ENCODE measurements around the gene PPP1R10.
"Not testable (repeated sequence)": the region's sequence is repeated elsewhere in the genome, so short reads cannot be mapped to it uniquely, and the experiment has no call there.

PPP1R10 gene

DNA sequence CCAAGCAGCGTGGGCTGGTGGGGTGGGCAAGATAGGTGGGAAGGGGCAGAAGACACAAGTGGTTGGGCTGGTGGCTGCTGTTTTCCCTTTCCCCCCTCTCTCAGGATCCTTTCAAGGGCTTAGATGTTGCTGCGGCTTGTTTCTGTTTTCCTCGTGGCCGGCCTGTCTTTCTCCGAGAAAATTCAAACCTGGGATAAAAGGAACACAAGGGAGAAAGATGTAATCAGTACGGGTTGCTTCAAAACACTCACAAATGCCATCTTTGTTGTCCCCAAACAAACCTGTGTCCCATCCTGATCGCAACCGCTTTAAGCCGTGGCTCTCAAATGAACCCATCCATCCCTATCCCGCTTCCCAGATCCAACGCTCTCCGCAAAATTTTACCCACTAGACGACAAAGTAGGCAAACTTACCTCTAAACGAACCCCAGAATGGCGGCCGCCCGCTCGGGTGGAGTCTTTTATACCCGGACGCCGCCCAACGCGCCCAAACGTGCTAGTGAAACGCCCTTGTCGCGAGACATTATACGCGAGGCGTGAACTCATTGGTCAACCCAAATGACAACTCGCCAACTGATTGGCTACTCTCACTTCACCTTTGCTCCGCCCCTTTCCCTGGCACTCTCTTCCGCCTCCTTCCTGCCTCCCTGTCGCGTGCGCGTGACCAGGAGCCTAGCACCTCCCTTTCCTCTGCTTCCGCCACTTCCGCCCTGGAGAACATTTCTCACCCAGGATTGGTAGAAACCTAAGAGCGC, at the start of gene PPP1R10:
Gene PPP1R10 (minus strand): TSS at position 433 of the 754 bp plus-strand sequence. CDS start 7,299 bp downstream, outside the sequence.
- peak; percentile 95 for FAIRE-seq

DNA sequence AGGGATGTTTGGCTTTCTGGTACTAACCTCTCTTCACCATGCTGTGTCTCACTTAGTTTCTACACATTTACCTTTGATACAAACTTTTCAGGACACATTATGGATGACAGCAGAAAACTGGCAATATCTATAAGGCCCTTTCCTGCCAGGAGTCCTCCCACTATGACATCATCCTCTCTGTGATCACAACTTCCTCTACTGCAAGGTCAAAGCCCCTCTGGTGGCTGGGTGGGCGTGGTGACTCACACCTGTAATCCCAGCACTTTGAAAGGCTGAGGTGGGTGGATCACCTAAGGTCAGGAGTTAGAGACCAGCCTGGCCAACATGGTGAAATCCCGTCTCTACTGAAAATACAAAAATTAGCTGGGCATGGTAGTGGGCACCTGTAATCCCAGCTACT, 49.3 kb upstream of the PPP1R10 start:
- FAIRE-seq = not testable (repeated sequence)

DNA sequence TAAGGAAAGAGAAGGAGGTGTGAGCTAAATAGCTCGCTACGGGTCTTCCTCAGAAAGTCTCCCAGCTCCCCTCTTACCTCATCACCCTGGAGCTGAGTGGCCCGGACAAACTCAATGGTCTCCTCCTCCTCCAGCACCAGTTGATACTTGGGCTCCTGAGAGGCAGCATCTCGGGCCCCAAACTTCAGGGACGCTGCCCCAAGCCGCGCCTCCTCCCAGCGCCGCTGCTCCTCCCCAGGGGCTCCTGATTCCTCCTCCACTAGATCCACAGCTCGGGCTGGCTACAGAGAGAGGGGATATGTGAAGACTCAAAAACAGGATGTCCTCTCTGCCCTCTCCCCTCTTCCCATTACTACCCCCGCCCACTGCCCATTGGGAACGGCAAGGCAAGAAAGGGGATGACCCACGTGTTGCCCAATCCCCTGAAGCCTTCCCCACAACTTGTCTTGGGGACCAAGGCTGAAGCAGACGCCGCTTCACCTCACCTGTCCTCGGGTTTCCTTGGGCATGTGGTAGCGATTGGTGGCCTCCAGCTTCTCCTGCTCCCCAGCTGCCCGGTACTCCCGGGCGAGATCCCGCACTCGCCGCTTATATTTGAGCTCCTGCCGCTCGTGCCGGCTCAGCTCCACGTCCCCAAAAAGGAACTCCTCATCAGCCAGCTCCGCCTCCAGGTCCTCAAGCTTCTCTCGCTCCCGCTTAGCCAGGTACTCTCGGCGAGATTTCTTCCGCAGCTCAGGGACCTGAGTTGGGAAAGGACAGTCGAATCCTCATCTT, 48.1 kb upstream of the PPP1R10 start:
- no peak for FAIRE-seq

DNA sequence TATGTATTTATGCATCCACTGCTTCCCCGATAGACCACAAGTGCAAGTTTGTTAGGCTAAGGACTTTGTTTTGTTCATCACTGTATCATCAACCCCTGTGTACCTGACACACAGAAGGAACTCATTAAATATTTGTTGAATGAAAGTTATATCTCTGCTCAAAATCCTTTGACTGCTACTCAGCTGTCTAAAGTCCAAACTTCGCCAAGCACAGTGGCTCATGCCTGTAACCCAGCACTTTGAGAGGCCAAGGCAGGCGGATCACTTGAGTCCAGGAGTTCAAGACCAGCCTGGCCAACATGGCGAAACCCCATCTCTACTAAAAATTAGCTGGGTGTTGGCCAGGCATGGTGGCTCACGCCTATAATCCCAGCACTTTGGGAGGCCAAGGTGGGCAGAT, 40.9 kb upstream of the PPP1R10 start:
- not testable (repeated sequence) for FAIRE-seq

DNA sequence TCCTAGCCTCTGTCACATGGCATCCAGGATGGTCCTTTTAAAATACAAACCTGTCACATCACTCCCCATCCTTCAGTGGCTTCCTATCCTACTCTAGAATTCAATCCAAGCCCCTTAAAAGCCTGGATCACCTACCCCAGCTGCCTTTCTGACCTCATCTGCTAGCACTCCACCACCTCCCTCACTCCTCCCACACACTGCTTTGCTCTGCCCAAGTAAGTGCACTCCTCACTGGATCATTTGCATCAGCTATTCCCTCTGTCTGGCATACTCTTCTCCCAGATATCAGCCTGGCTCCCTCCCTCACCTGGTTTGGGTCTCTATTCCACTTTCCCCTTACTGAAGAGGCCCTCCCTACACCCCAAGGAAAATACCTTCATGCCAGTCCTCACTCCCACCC, 40.4 kb upstream of the PPP1R10 start:
- FAIRE-seq = no peak

DNA sequence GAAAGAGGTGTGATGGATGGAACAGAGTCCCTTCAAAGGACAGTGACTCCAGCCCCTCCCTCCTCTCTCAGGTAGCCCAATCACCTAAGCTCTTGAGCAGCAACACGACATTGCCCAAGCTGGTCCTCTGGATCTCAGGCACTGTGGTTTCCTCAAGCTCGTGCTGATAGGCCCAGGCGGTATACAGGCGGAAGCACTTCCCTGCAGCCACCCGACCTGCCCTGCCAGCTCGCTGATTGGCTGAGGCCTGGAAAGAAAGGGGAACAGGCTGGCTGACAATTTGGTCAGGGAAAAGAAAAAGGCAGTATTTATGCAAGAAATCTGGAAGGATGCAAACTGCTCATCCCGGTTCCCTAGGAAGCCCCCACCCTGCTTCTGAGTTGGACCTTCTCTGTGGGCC, 39.5 kb upstream of the PPP1R10 start:
- no peak for FAIRE-seq

DNA sequence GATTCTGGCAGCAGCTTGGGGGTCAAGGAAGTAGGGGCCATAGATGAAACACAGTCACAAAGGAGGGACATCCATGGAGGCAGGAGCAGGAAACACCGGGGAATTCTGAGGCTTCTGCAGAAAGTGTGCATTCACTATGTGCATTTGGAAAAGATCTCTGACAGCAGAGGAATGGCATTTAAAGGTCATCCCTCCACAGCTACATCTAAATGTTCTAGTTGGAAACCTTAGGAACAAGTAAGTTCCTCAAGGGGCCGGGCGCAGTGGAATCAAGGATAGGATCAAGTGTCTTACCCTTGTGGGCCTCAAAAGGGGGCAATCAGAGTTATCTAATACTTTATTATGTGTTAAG, 38.7 kb upstream of the PPP1R10 start:
- FAIRE-seq = no peak

DNA sequence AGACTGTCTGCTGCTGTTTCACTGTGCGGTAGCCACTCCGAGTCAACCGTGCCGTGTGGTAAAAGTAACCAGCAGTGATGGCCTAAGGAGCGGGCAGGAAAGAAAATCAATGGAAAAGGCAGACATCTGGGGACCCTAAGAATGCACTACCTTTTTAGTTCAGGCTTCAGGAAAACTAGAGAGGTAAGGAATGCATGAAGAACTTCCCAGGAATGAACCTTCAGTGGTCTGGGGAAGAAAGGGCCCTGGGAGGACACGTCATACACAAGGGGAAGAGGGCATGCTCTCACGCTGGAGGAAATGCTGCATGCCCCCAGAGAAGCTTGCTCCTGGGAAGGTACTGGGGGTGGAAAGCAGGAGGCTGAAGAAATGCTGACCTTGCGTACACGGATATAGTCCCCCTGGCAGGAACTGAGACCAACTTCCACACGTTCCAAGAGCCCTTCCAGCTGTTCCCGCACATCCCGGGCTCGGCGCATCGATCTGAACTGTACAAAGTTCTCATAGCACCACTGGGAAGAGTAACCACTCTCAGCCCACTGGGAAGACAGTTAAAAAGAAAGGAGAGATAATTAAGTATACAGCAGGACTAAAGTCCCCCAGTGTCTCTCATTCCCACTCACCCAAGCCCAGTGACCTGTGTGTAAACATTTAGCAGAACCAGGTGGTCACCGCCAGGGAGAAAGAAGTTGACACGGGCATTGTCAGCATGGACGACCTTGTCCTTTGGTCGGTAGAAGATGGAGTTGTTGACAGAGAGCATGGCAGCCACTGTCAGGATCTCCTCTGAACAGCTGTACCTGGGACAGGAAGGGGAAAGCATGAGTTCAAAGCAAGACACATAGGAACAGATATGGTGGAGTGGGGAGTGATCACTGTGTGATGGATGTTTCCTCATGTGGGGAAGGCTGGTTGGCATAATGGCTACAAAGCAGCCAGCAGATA, 38.0 kb upstream of the PPP1R10 start:
- no peak for FAIRE-seq

DNA sequence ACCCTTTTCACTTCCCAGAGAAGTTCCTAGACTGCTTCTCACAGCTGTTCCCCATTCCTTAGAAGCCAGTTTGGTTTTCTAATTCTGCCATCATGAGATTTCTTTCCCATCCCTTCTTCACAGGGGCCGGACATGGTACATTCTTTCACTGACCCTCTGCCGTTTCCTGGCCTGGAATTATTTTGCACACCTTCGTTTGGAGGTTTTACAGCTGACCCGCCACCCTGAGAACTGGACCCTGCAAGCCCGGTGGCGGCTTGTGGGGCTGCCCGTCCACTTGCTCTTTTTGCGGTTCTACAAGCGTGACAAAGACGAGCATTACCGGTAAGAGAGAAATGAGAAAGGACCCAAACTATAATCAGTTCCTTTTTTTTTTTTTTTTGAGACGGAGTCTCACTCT, 34.1 kb upstream of the PPP1R10 start:
- no peak for FAIRE-seq

DNA sequence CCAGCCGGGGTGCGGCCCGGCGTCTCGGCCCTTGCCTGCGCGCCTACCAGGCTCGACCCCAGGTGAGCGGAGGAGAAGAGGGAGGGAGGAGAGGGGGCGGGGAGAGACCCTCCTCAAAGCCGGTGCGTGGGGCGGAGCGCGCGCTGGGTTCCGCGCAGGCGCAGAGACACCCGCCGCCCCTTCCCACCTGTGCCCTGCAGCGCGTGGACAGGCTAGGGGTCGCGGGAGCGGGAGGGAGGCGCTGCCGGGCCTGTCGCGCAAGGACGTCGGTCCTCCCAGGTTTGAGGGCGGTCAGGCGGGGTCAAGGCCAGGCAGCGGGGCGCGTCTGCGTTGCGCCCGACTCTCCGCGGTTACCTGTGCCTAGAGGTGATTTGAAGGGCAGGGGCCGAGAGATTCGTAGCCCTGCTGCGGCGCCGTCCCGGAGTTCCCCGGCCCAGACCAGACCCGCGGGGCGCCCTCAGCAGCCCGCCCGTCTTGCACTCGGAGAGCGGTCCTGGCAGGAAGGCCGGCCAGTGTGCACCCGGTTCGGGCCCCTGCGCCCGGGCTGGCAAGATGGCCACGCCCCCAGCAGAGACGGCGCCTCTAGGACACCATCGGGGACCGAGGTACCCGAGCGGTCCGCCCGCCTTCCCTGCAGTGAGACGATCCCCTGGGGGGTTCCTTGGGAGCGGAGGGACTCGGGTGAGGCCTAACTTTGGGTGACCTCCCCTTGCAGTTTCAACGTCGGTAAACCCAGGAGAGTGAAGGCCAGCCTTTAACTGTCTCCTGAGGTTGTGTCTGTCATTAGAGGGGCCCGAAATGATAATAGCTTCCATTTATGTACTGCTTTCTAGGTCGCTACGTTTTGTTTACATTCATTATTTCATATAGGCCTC, 30.4 kb upstream of the PPP1R10 start:
- no peak for FAIRE-seq

DNA sequence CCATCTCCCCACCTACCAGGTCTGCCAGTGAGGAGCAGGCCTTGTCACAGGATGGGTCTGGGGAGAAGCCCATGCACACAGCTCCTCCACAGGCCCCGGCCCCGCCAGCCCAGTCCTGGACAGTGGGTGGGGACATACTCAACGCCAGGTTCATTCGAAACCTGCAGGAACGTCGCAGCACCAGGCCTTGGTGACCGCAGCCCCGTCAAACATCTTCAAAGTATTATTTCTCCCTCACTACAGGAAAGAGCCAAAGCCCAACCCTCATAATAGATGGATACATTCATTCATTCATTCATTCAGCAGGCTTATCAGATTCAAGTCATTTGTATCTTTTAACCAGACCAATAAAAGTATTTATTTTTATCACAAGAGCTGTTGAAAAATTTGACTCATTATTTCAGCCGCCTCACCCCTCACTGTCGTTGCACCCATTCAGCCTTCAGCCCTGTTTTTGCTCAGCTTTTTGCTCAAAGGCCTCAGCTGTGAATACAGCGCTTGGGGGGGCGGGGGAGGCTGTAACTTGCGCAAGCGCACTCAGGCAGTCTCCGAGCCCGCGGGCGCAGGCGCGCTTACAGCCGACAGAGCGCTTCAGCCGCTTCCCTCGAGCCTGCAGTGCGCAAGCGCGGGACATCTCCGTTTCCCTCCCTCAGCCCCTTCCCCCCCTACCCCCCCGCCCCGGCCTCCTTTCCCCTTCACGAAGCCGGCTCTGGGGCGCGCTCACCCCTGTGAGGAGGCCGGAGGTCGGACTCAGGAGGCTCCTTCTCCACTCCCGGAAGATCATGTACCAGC, 29.6 kb upstream of the PPP1R10 start, which contains the start of gene C6orf136:
Gene C6orf136 (plus strand): TSS at position 684 of the 792 bp plus-strand sequence. CDS start 99 bp downstream, at position 783.
- no peak for FAIRE-seq

DNA sequence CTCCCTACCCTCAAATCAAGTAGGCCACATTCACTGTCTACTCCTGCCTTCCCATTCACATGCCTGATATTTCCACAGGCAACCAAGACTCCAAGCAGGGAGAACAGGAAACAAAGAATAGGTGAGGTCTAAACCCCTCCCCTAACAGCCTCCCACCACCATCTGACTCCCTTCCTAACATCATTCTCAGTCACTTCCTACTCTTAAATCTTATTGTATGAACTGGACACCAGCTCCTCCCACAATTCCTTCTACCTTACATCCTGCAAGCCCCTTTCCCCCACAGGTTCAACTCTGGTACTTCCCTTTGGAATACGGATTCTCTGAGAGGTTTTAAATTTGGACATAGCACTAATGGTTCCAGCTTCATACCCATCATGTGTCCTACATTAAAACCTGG, 28.9 kb upstream of the PPP1R10 start:
- FAIRE-seq = no peak

DNA sequence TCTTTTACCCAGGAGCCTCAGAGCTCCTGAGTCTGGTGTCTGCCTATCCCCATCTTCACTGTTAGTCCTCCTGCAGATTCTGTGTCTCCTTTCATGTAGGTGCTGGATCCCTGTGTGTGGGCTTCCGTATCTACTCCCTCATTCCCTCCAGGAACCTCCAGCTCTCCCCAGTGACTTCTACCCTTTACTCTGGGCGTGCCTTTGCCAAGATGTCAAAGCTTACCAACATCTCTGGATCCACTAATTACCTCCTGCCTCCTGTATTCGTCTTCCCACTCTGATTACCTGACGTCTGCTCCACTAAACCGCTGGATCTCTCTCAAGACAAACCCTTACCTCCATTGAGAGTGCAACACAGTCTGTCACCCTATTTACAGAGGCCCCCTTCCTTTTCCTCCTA, 27.7 kb upstream of the PPP1R10 start:
- FAIRE-seq = no peak

DNA sequence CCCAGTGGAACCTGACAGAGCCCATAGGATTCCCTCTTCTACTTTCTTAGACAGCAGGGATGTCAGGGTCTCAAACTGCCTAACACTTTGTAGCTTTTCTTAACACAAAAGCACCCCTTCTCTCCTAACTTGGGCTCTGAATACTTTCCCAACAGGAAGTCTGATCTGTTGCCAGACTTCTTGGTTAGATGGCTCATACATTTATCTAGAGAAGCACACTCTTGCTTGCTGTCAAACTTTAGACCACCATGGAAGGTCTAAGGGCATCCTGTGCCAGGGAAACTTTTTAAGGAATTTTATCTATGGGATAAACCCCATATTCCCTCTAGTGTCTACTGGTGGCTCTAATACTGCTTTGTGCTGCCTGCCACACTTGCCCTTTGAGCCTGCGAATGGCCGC, 26.6 kb upstream of the PPP1R10 start:
- FAIRE-seq = no peak

DNA sequence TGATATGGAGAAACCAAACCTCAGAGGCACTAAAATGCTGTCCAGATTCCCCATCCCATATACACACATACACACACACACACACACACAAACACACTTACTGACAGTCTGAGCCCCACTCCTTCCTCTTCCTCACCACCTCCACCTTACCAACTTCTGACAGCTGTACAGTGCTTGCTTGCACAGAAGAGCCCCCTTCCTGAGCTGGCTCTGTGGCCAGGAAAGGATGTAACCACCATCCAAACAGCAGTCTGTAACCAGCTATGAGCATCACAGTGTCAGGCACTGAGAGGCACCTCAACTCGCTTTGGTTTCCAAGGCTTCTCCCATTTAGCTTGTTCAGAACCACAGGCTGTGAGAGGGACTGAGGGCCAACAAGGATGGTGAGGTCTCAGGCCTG, 24.0 kb upstream of the PPP1R10 start:
- FAIRE-seq = no peak

DNA sequence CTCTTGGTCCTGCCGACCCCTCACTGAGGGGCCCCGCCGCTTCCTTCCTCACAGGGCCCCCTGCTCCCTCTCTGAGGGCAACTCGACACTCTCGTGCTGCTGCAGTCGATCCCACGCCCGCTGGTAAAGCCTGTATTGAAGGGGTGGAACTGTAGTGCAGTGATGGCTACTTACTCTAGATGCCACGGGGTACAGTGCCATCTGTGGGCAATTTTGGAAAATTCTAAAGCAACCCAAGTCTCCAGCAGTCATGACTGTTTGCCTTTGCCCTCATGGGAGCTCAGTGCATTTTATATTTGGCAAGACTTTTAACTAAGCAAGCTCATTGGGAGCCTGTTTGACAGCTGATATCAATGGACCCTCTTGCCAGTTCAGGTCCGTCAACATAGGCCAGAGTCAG, 23.4 kb upstream of the PPP1R10 start:
- FAIRE-seq = no peak

DNA sequence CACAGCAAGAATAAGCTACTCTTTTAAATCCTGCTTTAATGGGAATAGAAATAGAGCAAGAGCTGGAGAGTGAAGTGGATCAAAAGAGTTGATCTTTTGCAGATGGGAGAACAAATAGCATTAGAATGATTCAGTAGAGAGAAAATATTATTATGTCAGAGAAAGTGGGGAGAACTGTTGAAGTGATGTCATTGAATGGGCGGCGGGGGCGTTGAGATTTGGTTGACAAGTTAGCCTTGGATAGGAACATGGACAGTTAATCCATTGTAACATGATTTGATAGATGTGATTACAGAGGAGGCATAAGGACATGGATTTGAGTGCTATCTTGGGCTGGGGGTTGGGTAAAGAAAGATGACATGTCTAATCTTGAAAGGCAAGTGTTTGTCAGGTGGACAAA, 18.8 kb upstream of the PPP1R10 start:
- FAIRE-seq = no peak

DNA sequence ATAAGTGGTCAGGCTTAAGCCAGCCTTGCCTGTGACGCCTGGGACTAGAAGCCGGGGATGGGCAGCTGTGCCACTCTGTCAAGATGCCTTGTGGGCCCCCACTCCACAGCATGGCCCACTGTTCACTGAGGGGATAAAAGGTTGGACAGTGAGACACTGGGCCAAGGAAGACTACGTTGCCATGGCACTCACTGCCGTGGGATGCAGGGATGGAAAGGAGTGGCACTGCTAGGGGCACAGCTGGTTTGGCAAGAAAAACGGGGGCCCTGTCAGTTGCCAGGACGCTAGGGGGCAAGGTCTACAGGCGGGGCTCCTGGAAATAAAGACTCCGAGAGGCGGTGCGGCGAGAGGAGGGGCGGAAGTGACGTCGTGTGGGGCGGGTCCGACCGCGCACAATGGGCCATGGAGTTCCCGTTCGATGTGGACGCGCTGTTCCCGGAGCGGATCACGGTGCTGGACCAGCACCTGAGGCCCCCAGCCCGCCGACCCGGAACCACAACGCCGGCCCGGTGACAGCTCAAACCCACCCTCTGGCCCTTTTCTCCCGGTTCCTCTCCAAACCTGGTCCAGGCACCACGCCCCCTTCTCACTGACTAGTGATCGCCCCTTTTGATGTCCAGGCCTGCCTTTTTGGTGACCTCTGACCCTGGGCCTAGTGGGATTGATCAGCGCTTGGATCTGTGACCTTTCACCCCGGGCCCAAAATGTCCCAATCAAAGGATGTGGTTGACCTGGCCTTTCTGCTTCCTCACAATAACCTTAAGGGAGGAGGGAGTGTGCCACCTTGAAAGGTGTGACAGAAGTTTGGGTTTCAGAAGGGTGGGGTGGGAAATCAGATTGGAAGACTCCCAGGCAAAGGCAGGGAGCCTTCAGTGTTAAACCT, 9.7 kb upstream of the PPP1R10 start, which contains the start of gene ATAT1:
Gene ATAT1 (plus strand): TSS at position 391 of the 883 bp plus-strand sequence.
- FAIRE-seq = no peak

DNA sequence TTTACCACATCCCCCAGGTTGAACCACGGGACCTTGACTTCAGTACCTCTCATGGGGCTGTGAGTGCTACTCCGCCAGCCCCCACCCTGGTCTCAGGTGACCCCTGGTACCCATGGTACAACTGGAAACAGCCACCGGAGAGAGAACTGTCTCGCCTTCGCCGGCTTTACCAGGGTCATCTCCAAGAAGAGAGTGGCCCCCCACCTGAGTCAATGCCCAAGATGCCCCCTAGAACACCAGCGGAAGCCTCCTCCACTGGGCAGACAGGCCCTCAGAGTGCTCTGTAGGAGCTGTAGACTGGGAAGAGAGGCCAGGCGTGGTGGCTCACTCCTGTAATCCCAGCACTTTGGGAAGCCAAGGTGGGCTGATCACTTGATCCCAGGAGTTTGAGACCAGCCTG, 8.5 kb upstream of the PPP1R10 start:
- no peak for FAIRE-seq

DNA sequence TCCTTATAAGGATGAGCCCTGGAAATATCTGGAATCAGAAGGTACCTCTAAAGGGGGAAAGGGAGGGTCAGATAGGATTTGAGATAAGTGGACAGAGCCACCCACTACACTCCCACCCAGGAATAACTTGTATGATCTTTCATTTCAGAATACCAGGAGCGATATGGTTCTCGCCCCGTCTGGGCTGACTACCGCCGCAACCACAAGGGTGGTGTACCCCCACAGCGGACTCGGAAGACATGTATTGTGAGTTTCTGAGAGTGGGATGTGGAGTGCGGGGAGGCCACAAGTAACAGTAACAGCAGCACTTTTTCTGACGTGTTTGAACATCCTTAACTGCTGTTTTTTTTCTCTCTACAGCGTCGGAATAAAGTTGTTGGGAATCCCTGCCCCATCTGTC, 2.5 kb upstream of the PPP1R10 start:
- FAIRE-seq = no peak
